Measurements from ENCODE around the gene EPHX1. TPM values are rescaled to one million over a fixed set of nuclear protein-coding genes. Genes with fewer than 3 reads are reported as not detected.
"Not testable (repeated sequence)": the region's sequence is repeated elsewhere in the genome, so short reads cannot be mapped to it uniquely, and the experiment has no call there.

EPHX1 gene
- polyA plus RNA-seq, result 0.26 TPM

- H3K36me3 Mint-ChIP-seq, result no peaks in the 10 kb centered on the region
- no peaks in the 10 kb centered on the region for H3K9me3 Mint-ChIP-seq
- peak within 1 kb of the TSS; percentile 82 to 93 (median 87) for H3K4me3 Mint-ChIP-seq
- peaks cover 0 to 8% (median 8%) of the 10 kb centered on the region in 3 donors for H3K4me1 Mint-ChIP-seq
- peak within 1 kb of the TSS in 2 of 3 donors; percentile 21 to 43 for H3K27ac Mint-ChIP-seq
- H3K27me3 Mint-ChIP-seq, result no peaks in the 10 kb centered on the region
Observed at GRCh38 chr1:225809842-225810578, at the start of gene EPHX1. Gene EPHX1 (plus strand): TSS chr1:225810124. CDS start chr1:225828730, 18,606 bp downstream.

- Mint-ChIP-seq H3K4me1 (peaks cover 4 to 7% (median 7%) of the 10 kb centered on the region in 3 donors), H3K4me3 (no peak overlapping the region), H3K9me3 (no peaks in the 10 kb centered on the region), H3K36me3 (no peaks in the 10 kb centered on the region), H3K27ac (no peak overlapping the region), H3K27me3 (peaks cover 7% of the 10 kb centered on the region)
Observed at GRCh38 chr1:225760531-225760930, 49.4 kb upstream of the EPHX1 start.

GRCh38 chr1:225761395-225761794, 48.5 kb upstream of the EPHX1 start:
- H3K27me3 Mint-ChIP-seq, H3K4me1 Mint-ChIP-seq, H3K36me3 Mint-ChIP-seq, H3K9me3 Mint-ChIP-seq, H3K4me3 Mint-ChIP-seq: not testable (repeated sequence)
- peak overlapping the region in 1 of 3 donors; percentile 21 for H3K27ac Mint-ChIP-seq

GRCh38 chr1:225762002-225762441, 47.9 kb upstream of the EPHX1 start:
- peaks cover 7% of the 10 kb centered on the region for H3K27me3 Mint-ChIP-seq
- no peaks in the 10 kb centered on the region for H3K36me3 Mint-ChIP-seq
- H3K4me3 Mint-ChIP-seq, result no peak overlapping the region
- no peaks in the 10 kb centered on the region for H3K9me3 Mint-ChIP-seq
- peak overlapping the region in 1 of 3 donors; percentile 76 for H3K27ac Mint-ChIP-seq
- H3K4me1 Mint-ChIP-seq, result peaks cover 4 to 7% (median 7%) of the 10 kb centered on the region in 3 donors

- H3K27ac Mint-ChIP-seq, result peak overlapping the region in 1 of 3 donors; percentile 76
- peak overlapping the region in 1 of 4 donors; percentile 27 for H3K4me3 Mint-ChIP-seq
- H3K36me3 Mint-ChIP-seq, result no peaks in the 10 kb centered on the region
- peaks cover 4 to 7% (median 7%) of the 10 kb centered on the region in 3 donors for H3K4me1 Mint-ChIP-seq
- peaks cover 8% of the 10 kb centered on the region for H3K27me3 Mint-ChIP-seq
- no peaks in the 10 kb centered on the region for H3K9me3 Mint-ChIP-seq
Observed at GRCh38 chr1:225762444-225762843, 47.5 kb upstream of the EPHX1 start.

DNA sequence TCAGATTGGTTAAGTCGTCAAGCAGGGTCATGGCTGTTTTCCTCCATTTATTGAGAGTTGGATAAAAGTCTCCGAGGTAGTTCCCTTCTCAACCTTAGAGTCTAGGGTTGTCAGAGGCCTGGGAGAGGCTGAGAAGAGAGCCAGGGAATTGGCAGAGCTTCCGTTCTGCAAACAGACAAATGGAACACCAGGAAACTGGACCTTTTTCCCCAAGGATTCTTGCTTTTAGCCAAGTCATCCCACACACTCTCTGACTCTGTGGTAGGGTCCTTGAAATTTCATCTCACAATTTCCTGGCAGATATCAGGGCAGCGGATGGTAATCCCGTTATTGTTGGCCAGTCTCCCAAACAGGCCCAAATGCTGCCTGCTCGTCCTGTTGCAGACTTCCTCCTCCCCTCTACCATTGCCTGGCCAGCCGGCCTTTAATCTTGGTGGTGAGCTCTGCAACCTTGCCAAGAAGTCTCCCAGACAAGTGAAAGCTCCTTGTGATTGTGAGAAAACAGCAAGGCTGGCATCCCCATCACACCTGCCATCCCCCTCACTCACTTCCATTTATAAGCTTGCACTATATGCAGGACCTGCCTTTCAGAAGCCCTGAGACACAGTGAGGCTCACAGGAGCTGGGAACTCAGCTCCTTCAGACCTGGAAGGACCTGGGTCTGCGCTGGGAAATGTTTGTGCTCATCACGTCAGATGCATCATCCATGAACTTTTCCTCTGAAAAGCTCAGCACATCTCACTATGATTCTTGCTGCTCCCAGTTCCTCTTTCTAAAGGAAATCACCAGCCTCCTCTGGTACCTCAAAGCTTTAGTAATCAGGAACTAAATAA, 46.0 kb upstream of the EPHX1 start:
- Mint-ChIP-seq H3K9me3 (no peaks in the 10 kb centered on the region), H3K27me3 (peaks cover 8% of the 10 kb centered on the region), H3K4me3 (no peak overlapping the region), H3K27ac (peak overlapping the region in 1 of 3 donors; percentile 47), H3K36me3 (no peaks in the 10 kb centered on the region), H3K4me1 (peaks cover 4 to 7% (median 7%) of the 10 kb centered on the region in 3 donors)

DNA sequence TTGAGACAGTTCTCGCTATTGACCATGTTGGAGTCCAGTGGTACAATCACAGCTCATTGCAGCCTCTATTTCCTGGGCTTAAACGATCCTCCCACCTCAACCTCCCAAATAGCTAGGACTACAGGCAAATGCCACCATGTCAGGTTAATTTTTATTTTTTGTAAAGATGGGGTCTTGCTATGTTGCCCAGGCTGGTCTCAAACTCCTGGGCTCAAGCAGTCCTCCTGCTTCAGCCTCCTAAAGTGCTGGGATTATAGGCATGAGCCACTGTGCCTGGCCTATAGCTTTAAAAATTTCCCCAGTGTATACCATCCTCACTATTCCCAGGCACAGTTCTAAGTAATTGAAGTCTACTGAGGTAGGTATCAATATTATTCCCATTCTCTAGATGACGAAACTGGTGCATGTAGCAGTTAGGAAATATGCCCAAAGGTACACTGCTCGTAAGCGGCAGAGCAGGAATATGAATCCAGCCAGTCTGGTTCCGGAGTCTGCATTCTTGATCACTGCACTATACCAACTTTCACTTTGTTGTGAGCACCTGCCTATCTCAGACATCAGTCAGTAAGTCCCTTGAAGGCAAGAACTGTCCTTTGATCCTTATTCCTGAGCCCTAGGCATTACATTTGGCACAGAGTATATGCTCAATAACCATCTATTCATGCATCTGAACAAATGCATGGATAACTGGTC, 43.8 kb upstream of the EPHX1 start:
- no peak overlapping the region for H3K27ac Mint-ChIP-seq
- H3K4me1 Mint-ChIP-seq, result peaks cover 4 to 7% (median 7%) of the 10 kb centered on the region in 3 donors
- no peaks in the 10 kb centered on the region for H3K36me3 Mint-ChIP-seq
- no peak overlapping the region for H3K4me3 Mint-ChIP-seq
- peaks cover 8% of the 10 kb centered on the region for H3K27me3 Mint-ChIP-seq
- H3K9me3 Mint-ChIP-seq, result no peaks in the 10 kb centered on the region

- H3K27ac Mint-ChIP-seq, result no peak overlapping the region
- no peaks in the 10 kb centered on the region for H3K36me3 Mint-ChIP-seq
- H3K9me3 Mint-ChIP-seq, result no peaks in the 10 kb centered on the region
- peaks cover 8% of the 10 kb centered on the region for H3K27me3 Mint-ChIP-seq
- H3K4me3 Mint-ChIP-seq, result no peak overlapping the region
- H3K4me1 Mint-ChIP-seq, result peaks cover 4 to 7% (median 7%) of the 10 kb centered on the region in 3 donors
Observed at GRCh38 chr1:225766967-225767633, 42.8 kb upstream of the EPHX1 start.

- peaks cover 4 to 7% (median 7%) of the 10 kb centered on the region in 3 donors for H3K4me1 Mint-ChIP-seq
- H3K27me3 Mint-ChIP-seq, result peaks cover 8% of the 10 kb centered on the region
- H3K36me3 Mint-ChIP-seq, result no peaks in the 10 kb centered on the region
- no peak overlapping the region for H3K27ac Mint-ChIP-seq
- H3K9me3 Mint-ChIP-seq, result no peaks in the 10 kb centered on the region
- H3K4me3 Mint-ChIP-seq, result no peak overlapping the region
Observed at GRCh38 chr1:225767634-225768540, 42.0 kb upstream of the EPHX1 start.

DNA sequence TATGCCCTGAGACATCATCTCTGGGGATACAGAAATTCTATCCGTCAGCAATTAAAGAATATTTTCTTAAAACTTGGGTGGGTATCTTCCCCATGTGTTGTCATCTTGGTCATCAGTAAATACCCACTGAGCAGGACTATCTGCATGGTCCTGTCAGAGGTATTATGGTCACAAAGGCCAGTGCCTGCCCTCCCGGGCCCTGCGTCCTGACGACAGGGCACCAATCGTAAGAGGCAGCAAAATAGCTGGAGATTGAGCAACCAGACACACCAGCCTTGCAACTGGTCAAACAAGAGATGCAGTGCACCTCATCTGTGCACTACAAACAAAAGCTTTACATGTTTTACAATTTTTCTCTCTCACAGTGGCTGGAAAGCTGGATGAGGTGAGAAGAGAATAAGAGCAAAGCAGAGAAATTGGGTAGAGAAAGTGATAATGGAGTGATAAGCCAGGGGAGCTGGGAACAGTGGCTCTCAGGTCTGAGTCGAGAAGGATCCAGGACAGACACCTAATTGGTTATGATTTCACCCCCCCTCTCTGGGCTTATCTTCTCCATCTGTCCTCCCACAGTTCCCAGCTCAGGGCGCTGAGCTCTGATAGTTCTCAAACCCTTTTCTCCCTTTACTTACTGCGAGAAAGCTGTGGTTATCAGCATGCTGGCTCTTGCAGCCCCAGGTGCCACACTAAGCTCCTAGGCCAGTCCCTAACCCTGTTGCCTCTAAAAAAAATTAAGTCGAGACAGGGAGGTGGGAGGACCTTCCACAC, 41.1 kb upstream of the EPHX1 start:
- no peak overlapping the region for H3K4me3 Mint-ChIP-seq
- no peaks in the 10 kb centered on the region for H3K36me3 Mint-ChIP-seq
- H3K27me3 Mint-ChIP-seq, result peaks cover 8% of the 10 kb centered on the region
- H3K27ac Mint-ChIP-seq, result no peak overlapping the region
- H3K9me3 Mint-ChIP-seq, result no peaks in the 10 kb centered on the region
- H3K4me1 Mint-ChIP-seq, result peaks cover 4 to 7% (median 7%) of the 10 kb centered on the region in 3 donors

DNA sequence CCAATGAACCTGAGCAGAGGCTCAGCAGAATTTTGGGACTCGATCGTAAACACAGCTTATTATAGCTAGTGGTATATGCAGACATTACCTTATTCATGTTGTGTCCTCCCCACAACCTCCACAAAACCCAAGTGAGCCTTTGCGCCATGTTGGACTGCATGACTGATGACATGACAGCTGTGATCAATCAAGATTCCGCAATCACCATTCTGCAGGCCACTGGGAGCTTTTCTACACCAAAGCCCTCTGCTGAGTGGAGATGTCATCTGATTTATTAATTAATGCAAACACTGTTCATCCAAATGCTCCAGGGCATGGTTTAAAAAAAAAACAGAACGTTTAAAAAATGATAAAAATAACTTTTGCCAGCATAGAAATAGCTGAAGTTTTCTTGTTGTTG, 40.2 kb upstream of the EPHX1 start:
- Mint-ChIP-seq H3K36me3 (no peaks in the 10 kb centered on the region), H3K4me3 (no peak overlapping the region), H3K4me1 (peaks cover 0 to 2% (median 0%) of the 10 kb centered on the region in 3 donors), H3K27ac (no peak overlapping the region), H3K27me3 (peaks cover 1% of the 10 kb centered on the region), H3K9me3 (no peaks in the 10 kb centered on the region)

DNA sequence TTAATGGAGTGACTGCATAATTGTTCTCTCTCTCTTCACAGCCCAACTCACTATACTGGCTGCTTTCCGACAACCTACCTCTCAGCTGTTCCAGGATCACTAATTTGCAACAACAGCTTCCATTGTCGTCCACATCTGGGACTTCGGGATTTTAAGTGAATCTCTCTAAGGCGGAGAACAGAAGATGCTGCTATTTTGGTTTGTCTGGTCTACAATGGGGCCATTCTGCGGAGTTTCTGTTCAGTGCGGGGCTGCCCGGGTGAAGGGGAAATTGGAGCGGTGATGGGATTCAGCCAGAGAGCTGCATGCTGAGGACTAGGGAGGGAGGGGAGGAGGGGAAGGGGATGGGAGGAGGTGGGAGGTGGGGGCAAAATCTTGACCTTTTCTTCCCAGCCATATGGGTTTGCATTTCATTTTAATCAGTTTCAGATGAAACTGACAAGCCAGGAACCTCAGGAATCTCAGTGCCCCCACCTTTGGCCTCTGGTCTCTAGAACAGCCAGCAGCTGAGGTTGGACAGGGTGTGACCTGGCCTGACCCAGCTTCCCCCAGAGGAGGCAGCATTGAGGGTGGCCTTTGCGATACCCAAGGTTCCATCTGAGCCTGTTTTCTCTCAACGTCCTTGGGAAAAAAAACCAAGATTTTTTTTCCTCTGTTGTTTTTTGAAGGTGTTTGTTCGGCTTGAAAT, 39.2 kb upstream of the EPHX1 start:
- Mint-ChIP-seq H3K27me3 (peaks cover 1% of the 10 kb centered on the region), H3K27ac (no peak overlapping the region), H3K9me3 (no peaks in the 10 kb centered on the region), H3K4me3 (no peak overlapping the region), H3K36me3 (no peaks in the 10 kb centered on the region), H3K4me1 (peaks cover 0 to 2% (median 0%) of the 10 kb centered on the region in 3 donors)

Data from IgD-negative memory B cell (primary cell).